Endothelial cell of umbilical vein (primary cell): ENCODE data around the gene DCLK2.

Experiments used
- EZH2 ChIP-seq: IDR thresholded peaks from 2 replicates; pipeline ENCODE4 v1.6.1; 2012; ENCODE audit warnings: borderline replicate concordance, low read depth, mild to moderate bottlenecking, moderate library complexity, low read length, inconsistent platforms; ENCODE audit not compliant: severe bottlenecking
- FOS ChIP-seq: IDR thresholded peaks from 2 replicates; pipeline ENCODE4 v1.6.1; 2011; ENCODE audit warnings: mild to moderate bottlenecking, low read length, moderate library complexity, borderline replicate concordance; ENCODE audit not compliant: insufficient read depth
- POLR2A ChIP-seq: IDR thresholded peaks from 2 replicates; pipeline ENCODE4 v1.6.1; 2012; ENCODE audit warnings: low read depth, mild to moderate bottlenecking, control low read depth, low read length
- POLR2AphosphoS5 ChIP-seq: IDR thresholded peaks from 2 replicates; pipeline ENCODE4 v1.6.1; 2012; ENCODE audit warnings: low read depth, mild to moderate bottlenecking, control low read depth, low read length, moderate library complexity; ENCODE audit not compliant: insufficient read depth
- TF ChIP-seq, protein P1 (sequence below), 2 donors: IDR thresholded peaks; 1 replicate in 1 of 2; 2 replicates in 1 of 2; pipeline ENCODE4 v1.5.1; 2011; ENCODE audit warnings: low read length in 2 of 2, mild to moderate bottlenecking in 2 of 2, moderate library complexity in 2 of 2, control low read depth in 1 of 2, inconsistent platforms in 1 of 2, low read depth in 1 of 2; ENCODE audit not compliant: insufficient read depth in 1 of 2; ENCODE audit errors: extremely low read depth in 1 of 2
- TF ChIP-seq, protein P2 (sequence below): IDR thresholded peaks from 2 replicates; pipeline ENCODE4 v1.6.1; 2011; ENCODE audit not compliant: insufficient read depth, insufficient read length

DNA sequence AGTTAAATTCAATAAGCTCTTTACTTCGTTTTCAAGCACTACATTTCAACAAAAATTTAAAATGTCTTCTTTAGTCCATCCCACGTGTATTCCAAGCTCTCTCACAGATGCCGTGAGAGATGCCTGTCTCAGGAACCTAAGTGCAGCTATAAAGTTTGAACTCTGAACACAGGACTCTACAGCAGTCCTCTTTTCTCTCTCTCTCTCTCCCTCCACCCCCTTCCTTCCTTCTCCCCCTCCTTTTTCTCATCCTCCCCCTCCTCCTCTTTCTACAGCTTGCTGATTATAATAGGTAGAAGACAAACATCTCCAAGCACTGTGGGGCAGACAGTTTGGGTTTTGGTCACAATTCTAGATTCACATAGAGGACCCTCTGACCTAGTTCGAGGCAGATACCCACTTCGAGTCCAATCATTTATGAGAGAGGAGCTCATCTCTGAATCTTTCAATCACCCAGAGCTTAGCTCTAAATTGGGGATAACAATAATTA, 31.5 kb upstream of the DCLK2 start:
- TF ChIP-seq POLR2A: no peak
- TF ChIP-seq, protein P1, sequence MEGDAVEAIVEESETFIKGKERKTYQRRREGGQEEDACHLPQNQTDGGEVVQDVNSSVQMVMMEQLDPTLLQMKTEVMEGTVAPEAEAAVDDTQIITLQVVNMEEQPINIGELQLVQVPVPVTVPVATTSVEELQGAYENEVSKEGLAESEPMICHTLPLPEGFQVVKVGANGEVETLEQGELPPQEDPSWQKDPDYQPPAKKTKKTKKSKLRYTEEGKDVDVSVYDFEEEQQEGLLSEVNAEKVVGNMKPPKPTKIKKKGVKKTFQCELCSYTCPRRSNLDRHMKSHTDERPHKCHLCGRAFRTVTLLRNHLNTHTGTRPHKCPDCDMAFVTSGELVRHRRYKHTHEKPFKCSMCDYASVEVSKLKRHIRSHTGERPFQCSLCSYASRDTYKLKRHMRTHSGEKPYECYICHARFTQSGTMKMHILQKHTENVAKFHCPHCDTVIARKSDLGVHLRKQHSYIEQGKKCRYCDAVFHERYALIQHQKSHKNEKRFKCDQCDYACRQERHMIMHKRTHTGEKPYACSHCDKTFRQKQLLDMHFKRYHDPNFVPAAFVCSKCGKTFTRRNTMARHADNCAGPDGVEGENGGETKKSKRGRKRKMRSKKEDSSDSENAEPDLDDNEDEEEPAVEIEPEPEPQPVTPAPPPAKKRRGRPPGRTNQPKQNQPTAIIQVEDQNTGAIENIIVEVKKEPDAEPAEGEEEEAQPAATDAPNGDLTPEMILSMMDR (IDR thresholded peaks at IDR 0.05; ENCODE audit: extremely low read depth in 1 of 2, insufficient read depth in 1 of 2, low read depth in 1 of 2, low read length in 2 of 2): no peak
- TF ChIP-seq, protein P2, sequence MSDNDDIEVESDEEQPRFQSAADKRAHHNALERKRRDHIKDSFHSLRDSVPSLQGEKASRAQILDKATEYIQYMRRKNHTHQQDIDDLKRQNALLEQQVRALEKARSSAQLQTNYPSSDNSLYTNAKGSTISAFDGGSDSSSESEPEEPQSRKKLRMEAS: no peak
- no peak for TF ChIP-seq POLR2AphosphoS5
- no peak for TF ChIP-seq EZH2
- TF ChIP-seq FOS: no peak
